Embryonic facial prominence (tissue), 1 donor: ENCODE data around the gene FAM200C.

ENCODE experiments used
- DNase-seq: peaks from one replicate; pipeline ENCODE4 v3.0.0-alpha.2; 2016; ENCODE audit errors: extremely low spot score

The FAM200C gene

GRCh38 chr5:160367261-160367660 is 32.6 kb downstream of the FAM200C start:
- DNase-seq, result no peak

- no peak for DNase-seq
Observed at GRCh38 chr5:160366230-160366629, 33.6 kb downstream of the FAM200C start.

GRCh38 chr5:160363660-160364395 is 36.0 kb downstream of the FAM200C start:
- DNase-seq, result no peak

- DNase-seq, result peak; percentile 73
Observed at GRCh38 chr5:160363211-160363610, 36.6 kb downstream of the FAM200C start.

GRCh38 chr5:160361624-160362228 is 38.1 kb downstream of the FAM200C start:
- DNase-seq, result no peak

- DNase-seq, result no peak
Observed at GRCh38 chr5:160360310-160360709, 39.5 kb downstream of the FAM200C start.

- no peak for DNase-seq
Observed at GRCh38 chr5:160359816-160360215, 40.0 kb downstream of the FAM200C start.

- peak; percentile 78 for DNase-seq
Observed at GRCh38 chr5:160359242-160359641, 40.6 kb downstream of the FAM200C start.

GRCh38 chr5:160357861-160358411 is 41.9 kb downstream of the FAM200C start:
- DNase-seq, result no peak

GRCh38 chr5:160357394-160357793 is 42.5 kb downstream of the FAM200C start:
- DNase-seq, result no peak

- DNase-seq, result no peak
Observed at GRCh38 chr5:160356550-160357347, 43.1 kb downstream of the FAM200C start.

- DNase-seq, result no peak
Observed at GRCh38 chr5:160354666-160355065, 45.2 kb downstream of the FAM200C start.

- no peak for DNase-seq
Observed at GRCh38 chr5:160353379-160353778, 46.5 kb downstream of the FAM200C start.

- no peak for DNase-seq
Observed at GRCh38 chr5:160352308-160352707, 47.5 kb downstream of the FAM200C start.

GRCh38 chr5:160349935-160350303 is 49.9 kb downstream of the FAM200C start:
- DNase-seq, result no peak

- DNase-seq, result no peak
Observed at GRCh38 chr5:160349249-160349934, 50.5 kb downstream of the FAM200C start.

- no peak for DNase-seq
Observed at GRCh38 chr5:160348080-160348479, 51.8 kb downstream of the FAM200C start.

GRCh38 chr5:160347448-160347847 is 52.4 kb downstream of the FAM200C start:
- DNase-seq, result no peak
